Adrenal gland (tissue), 5 donors: ENCODE data around the gene RNF125.

Experiments
- POLR2A ChIP-seq, 2 donors: fragments of 450-650 bp; IDR thresholded peaks; one replicate each; pipeline ENCODE4 v1.6.1; 2017; ENCODE audit warnings: antibody characterized with exemption in 2 of 2, mild to moderate bottlenecking in 2 of 2, moderate library complexity in 1 of 2
- TF ChIP-seq, protein P1 (sequence below), 6 experiments: fragments of 450-650 bp in 4 of 6; fragments of 200-600 bp in 2 of 6; sonication (generic) in 1 of 6; IDR thresholded peaks; 1 replicate in 5 of 6; 2 replicates in 1 of 6; pipeline versions ENCODE4 v1.5.1 to v1.8.0; 2016 to 2021; ENCODE audit warnings: antibody characterized with exemption in 6 of 6, mild to moderate bottlenecking in 2 of 6, moderate library complexity in 1 of 6
- donor health status: DM: no; HTN: no; CAD: no.

DNA sequence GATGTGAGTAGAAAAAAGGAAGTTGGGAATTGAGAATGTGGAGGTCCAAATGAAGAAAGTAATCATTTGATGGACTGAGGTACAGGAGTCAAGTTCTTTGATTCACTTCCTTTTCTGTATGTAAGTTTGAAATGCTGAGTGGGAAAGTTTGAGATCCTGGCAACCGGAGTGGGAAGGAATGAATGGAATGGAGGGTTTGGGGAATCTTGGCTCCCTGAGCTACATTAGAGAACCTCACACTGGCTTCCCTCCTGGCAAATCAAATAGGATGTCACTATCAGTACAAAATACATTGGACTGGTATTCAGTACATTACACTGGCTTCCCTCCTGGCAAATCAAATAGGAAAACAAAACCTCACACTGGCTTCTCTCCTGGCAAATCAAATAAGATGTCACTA is 63.3 kb downstream of the RNF125 start:
- TF ChIP-seq, protein P1, sequence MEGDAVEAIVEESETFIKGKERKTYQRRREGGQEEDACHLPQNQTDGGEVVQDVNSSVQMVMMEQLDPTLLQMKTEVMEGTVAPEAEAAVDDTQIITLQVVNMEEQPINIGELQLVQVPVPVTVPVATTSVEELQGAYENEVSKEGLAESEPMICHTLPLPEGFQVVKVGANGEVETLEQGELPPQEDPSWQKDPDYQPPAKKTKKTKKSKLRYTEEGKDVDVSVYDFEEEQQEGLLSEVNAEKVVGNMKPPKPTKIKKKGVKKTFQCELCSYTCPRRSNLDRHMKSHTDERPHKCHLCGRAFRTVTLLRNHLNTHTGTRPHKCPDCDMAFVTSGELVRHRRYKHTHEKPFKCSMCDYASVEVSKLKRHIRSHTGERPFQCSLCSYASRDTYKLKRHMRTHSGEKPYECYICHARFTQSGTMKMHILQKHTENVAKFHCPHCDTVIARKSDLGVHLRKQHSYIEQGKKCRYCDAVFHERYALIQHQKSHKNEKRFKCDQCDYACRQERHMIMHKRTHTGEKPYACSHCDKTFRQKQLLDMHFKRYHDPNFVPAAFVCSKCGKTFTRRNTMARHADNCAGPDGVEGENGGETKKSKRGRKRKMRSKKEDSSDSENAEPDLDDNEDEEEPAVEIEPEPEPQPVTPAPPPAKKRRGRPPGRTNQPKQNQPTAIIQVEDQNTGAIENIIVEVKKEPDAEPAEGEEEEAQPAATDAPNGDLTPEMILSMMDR (IDR thresholded peaks at IDR 0.05), result no peak
- no peak for TF ChIP-seq POLR2A (IDR thresholded peaks at IDR 0.05)
